ENCODE measurements around the gene COL19A1.

The COL19A1 gene

DNA sequence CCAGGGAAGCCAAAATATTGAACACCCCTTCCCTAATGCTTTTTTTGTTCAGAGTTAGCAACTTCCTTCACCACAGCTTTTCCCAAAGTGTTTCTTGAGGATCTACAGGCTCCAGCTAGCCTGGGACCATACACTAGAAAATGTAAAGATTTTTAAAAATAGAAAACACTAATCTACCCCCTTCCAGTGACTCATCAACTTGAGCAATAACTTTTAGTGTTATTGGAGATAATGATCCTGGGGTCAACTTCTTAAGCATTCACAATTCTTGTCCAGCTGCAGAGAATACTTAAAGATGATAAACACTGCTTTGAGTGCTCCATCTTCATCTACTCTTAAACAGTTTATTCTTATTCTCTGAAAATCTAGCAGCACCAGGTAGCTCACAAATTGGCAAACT lies 304.9 kb downstream of the COL19A1 start:
- no peak for DNase-seq (ENCODE audit: low read depth)

- no peak for DNase-seq (ENCODE audit: low read depth)
These were observed 305.9 kb downstream of the COL19A1 start for GRCh38 chr6:70172252-70172651.

GRCh38 chr6:70175770-70176169 lies 309.4 kb downstream of the COL19A1 start:
- no peak for DNase-seq (ENCODE audit: low read depth)

- DNase-seq (ENCODE audit: low read depth), result no peak
These were observed 310.6 kb downstream of the COL19A1 start for GRCh38 chr6:70176842-70177550.

DNA sequence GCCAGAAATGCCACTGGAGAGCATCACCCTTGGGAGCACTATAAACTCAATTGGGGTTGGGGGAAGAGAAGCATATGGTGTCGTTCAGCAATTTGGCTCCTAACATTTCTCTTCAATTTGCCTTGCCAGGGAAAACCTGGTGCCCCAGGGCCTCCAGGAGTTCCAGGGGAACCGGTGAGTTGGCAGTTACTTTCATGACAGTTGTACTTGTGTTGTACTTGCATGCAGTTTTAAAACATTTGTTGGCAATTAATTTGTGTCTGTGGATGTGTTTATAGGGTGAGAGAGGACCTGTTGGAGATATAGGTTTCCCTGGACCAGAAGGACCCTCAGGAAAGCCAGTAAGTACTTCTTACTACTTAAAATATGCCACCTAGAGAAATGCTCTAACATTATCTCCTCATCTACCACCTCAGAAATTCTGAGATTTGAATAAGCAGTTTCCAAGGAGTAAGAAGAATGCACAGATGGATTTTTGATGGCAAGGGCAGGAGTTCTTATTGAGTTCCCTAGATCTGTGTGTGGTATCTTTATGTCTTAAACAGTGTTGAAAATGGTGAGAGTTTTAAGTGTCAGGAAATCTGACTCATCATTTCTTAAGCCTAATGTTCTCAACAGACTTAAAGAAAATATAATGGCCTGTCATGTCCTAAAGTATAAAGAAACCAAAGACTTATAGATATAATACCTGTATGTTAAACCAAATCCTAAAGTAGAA lies 314.0 kb downstream of the COL19A1 start:
- no peak for DNase-seq (ENCODE audit: low read depth)

DNA sequence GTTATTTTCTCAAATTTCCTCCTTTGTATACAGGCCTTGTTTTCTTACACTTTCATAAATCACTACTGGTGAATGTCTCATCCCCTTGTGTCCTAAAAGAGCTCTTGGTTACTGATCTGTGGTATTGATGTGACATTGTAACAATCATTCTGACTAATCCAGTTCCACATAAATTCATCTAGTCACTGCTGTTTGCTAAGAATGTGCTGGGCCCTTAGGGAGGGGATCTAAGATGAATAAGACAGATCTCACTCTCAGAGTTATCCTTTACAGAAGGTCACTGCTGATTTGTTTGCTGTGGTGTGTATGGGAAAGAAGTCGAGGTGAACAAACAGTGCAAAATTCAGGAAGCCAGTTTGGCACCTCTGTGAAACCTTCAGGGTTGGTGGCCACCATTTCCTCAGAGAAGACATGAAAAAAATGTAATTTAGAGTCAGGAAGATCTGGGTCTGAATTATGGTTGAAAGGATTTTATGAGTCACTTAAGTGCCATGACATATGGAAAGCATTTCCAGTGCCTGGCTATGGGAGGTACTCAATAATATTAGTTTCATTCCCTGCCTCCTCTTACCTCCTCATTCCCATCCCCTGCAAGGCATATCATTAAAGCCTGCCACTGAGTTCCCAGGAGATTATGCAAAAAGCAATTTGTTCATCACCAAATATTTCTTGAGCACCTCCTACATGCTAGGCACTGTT lies 314.7 kb downstream of the COL19A1 start:
- DNase-seq (ENCODE audit: low read depth), result no peak

DNA sequence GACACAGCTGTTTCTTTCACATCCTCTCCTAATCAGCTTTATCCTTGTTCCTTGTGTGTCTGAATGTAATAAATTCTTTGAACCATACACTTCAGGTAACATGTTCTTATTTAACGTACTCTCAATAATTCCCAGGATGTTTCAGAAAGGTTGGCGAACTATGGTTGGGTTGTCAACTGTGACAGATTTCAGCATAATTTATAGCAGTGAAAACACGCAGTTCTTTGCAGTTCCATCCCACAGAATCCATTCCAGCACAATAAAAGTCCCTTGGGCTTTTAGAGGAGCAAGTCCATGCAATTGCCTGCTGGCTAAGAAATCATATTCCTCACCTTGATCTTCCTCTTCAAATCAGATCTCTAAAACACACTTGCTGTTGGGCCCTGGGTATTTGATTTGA lies 317.2 kb downstream of the COL19A1 start:
- no peak for DNase-seq (ENCODE audit: low read depth)

DNA sequence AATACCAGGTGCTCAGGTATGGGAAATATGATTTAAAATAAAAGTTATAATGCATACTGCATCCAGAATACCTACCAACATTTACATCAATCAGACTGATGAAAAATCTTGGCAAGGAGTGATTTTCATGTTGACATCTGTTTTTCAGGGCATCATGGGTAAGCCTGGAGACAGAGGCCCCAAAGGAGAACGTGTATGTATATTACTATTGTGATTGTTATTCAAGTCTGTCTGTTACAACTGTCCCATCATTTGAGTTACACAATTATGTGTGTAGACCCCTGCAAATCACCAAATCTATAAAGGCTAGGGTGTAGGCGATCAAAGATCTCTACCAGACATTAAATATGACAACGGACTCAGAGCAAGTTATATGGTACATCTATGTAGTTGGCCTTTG lies 318.4 kb downstream of the COL19A1 start:
- DNase-seq (ENCODE audit: low read depth), result no peak

DNA sequence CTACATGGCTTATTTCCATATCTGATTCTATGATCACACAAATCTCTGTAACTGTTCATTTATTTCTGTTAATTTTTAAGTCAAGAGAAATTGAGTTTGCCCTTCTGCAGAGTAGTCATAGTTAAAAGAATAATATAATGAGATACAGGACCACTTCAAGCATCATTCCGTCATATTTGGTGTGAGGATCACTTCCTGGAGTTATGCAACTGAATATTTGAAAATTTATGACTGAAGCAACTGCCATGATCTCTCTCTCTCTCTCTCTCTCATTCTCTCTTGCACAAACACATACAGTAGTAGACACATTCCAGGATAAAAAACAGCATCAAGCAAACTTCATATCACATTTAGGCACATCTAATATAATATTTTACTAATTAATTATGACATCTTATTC lies 320.1 kb downstream of the COL19A1 start:
- no peak for DNase-seq (ENCODE audit: low read depth)

- no peak for DNase-seq (ENCODE audit: low read depth)
These were observed 321.8 kb downstream of the COL19A1 start for GRCh38 chr6:70188202-70188601.

- DNase-seq (ENCODE audit: low read depth), result no peak
These were observed 328.1 kb downstream of the COL19A1 start for GRCh38 chr6:70194421-70194820.

DNA sequence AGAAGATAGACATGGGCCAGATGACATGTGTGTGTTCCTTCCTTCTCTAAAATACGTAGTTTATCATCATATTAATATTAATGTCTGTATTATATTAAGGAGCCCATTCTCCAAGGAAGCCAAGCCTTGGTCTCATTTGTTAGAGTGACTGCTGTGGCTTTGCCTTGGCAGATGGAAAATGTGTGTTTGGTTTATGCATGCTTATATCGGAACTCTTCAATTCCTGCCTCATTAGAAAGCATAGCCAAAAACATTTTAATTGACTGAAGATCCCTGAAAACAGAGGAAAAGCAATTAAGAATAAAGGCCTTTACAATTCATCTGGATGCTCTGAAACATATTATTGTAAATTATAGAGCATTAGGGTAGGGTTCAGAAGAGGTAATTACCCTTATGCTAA lies 330.2 kb downstream of the COL19A1 start:
- no peak for DNase-seq (ENCODE audit: low read depth)

DNA sequence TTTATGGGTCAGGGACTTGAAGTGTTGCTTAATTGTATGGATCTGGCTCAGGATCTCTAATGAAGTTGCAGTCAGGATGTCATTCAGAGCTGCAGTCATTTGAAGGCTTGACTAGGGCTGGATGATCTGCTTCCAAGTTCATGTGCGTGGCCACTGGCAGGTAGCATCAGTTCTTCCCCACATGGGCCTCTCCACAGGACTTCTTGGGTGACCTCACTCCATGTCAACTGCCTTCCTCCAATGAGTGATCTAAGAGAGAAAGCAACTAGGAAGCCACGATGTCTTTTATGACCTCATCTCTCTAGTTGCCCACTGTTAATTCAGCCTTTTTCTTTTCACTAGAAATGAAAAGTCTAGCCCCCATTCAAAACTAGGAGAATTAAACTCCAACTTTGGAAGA lies 332.4 kb downstream of the COL19A1 start:
- no peak for DNase-seq (ENCODE audit: low read depth)

DNA sequence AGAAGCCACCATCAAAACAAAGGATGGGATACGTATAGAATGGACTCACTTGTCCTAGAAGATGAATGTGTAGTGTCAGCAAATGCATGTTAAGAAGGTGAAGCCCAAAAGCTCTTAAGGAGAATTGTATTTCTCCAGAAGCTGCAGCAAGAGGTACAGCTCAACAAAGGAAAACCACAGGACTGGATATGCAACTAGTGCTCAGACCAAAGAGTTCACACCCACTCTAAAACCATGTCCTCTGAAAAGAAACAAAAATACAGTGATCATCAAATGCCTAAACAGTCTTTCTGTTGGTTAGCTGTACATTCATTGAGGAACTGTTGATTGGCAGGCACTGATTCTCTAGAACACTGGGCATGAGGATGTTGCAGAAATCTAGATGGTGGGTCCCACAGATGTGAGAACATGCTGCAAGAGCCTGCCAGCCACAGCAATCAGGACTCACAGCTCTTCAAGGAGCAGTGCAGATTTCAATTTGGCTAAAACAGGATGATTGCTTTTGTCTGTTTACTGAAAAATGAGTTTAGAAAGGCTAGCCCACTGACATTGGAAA lies 342.0 kb downstream of the COL19A1 start:
- DNase-seq (ENCODE audit: low read depth), result no peak

- no peak for DNase-seq (ENCODE audit: low read depth)
These were observed 344.1 kb downstream of the COL19A1 start for GRCh38 chr6:70210462-70210861.

GRCh38 chr6:70215460-70216108 lies 349.2 kb downstream of the COL19A1 start:
- DNase-seq (ENCODE audit: low read depth), result no peak

DNA sequence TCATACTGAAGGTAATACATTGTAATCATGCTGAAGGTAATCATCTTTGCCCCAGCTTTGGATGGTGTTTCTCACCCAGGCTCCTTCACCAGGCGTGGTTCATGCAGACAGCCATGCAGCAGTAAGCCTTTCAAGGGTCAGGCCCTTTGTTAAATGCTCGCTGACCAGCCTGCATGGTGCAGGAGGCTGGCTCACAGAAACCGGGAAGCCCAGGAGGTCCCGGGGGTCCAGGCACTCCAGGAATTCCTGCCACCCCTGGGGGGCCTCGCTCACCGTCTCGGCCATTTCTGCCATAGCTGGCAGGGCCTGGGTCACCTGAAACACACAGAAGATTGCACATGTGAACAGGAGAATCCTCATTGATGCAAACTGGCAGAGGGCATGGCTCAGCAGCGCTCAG lies 350.4 kb downstream of the COL19A1 start:
- DNase-seq (ENCODE audit: low read depth), result no peak

DNA sequence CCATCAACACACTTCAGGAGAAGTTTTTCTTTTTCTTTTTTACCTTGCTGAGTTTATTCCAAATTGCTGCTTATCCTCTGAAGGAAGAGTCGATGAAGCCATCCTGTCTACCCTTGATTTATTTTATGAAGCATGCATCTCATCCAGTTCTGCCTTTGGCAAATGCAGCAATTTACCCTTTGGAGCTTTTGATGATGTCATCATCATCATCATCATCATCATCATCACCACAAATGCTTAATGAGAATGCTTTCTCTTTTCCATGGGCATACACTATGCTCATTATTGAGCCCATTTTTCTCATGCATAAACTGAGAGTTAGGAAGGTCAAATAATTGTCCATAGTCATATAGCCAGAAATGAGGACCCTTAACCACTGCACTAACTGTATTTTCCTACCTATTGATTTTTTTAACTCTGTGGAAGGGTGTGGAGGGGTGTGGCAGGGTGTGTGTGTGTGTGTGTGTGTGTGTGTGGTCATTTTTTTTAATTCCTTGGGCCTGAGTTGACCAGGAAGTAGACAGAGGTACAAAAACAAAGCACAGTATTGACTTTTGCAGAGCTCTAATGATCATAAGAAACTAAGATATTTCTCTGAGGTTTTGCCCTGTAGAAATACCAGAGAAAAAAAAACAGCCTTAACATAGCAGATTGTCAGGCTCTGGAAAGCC lies 353.7 kb downstream of the COL19A1 start:
- no peak for DNase-seq (ENCODE audit: low read depth)

DNA sequence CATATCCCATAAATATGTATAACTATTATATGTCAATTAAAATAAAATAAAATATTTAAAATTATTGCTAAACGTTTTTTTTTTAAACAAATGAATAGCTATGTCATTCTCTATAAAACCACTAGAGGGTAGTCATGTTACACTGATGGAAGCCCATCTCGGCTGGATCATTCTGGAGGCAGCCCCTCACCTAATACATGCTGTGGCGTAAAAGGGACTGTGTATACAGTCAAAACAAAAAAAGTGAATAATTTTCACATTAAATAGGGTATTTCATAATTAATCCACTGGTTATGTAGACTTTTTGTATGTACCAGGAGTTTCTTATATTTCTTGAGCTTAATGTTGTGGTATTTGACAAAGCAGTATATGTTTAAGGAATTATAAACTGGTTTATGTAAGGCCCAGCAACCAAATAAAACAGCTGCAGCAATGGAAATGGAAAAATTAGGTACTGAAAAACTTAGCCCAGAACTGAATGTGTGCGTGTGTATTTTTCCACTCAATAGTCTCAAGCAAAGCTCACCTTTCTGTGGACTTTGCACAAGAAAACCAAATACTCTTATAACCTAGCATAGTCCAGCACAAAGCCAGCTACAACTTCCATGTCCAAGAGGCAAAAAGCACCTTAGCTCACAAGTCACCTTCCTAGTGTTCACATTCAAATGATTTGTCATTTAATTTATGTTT lies 354.8 kb downstream of the COL19A1 start:
- DNase-seq (ENCODE audit: low read depth), result peak; percentile 13

DNA sequence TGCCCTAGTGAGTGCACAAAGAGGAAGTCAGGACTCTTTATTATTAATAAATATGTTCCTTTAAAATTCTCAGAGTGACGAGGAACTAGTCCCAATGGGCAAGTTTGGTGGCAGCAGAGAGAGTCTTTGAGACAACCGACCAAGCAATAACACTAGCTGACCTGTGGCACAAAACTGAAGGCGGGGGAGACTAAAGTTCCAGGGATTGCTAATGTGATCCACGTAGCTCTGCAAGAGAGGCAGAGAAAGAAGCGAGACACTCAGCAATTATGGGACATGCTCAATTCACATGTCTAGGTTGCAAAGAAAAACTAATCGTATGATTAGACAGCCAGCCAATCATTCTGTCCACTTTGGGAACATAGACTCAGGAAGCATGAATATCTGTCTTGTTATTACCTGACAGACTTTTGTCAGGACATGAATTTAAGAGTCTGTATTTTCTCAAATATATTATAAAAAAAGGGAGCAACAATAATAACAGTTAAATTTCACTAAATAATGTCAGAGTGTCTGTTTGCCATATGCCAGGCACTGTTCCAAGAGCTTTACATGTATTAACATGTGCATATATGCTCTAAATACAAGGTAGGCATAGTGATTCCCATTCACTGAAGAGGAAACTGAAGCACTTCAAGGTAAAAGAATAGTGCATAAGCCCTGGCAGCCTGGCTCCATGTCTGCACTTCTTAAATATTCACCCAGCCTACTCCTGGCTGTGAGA lies 355.5 kb downstream of the COL19A1 start:
- DNase-seq (ENCODE audit: low read depth), result no peak

DNA sequence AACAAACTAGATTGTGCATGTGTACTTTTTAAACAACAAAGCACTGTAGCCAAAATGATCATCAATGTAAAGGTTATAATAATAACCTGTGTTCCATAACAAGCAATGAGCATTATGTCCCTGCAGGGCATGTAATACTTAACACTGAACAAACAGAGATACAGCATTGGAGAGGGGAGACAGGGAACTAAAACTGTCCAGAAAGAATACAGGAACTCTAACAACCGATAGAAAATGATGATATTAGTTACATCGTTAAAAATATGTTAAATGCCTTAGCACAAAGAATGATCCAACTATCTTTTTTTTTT lies 356.0 kb downstream of the COL19A1 start:
- DNase-seq (ENCODE audit: low read depth), result no peak

Measured in fibroblast of the conjunctiva (primary cell).